Spleen (tissue), 11 donors: Measurements from ENCODE around the gene MID1. TPM values are rescaled to one million over a fixed set of nuclear protein-coding genes. Genes with fewer than 3 reads are reported as not detected.

Experiments
- DNase-seq: peaks from one replicate; pipeline ENCODE4 v3.0.0-alpha.2; 2020
- H3K27ac ChIP-seq, 8 donors: fragments of 200-600 bp; sonication (generic) in 7 of 8; 1 replicate in 4 of 8; 2 replicates in 4 of 8; pipeline versions ENCODE4 v1.5.0 to v1.8.0; 2016 to 2021; ENCODE audit warnings: inconsistent platforms in 4 of 8, mild to moderate bottlenecking in 4 of 8, moderate library complexity in 1 of 8
- H3K27me3 ChIP-seq, 7 donors: fragments of 200-600 bp; sonication (generic) in 6 of 7; replicated peaks in 1 of 7; 1 replicate in 4 of 7; 2 replicates in 3 of 7; pipeline versions ENCODE4 v1.5.0 to v1.8.0; 2016 to 2021; ENCODE audit warnings: inconsistent platforms in 3 of 7, mild to moderate bottlenecking in 1 of 7
- H3K36me3 ChIP-seq, 6 donors: fragments of 200-600 bp; sonication (generic) in 5 of 6; 1 replicate in 4 of 6; 2 replicates in 2 of 6; pipeline versions ENCODE4 v1.5.0 to v1.8.0; 2016 to 2021; ENCODE audit warnings: inconsistent platforms in 2 of 6
- H3K4me1 ChIP-seq, 6 donors: fragments of 200-600 bp; sonication (generic) in 5 of 6; 1 replicate in 3 of 6; 2 replicates in 3 of 6; pipeline versions ENCODE4 v1.5.0 to v1.8.0; 2016 to 2021; ENCODE audit warnings: inconsistent platforms in 3 of 6
- H3K4me3 ChIP-seq, 8 donors: fragments of 200-600 bp; sonication (generic) in 7 of 8; 1 replicate in 4 of 8; 2 replicates in 4 of 8; pipeline versions ENCODE4 v1.5.0 to v1.8.0; 2016 to 2021; ENCODE audit warnings: inconsistent platforms in 4 of 8, mild to moderate bottlenecking in 4 of 8, moderate library complexity in 2 of 8
- H3K9me3 ChIP-seq, 8 donors: fragments of 200-600 bp; sonication (generic) in 7 of 8; 1 replicate in 4 of 8; 2 replicates in 4 of 8; pipeline versions ENCODE4 v1.5.0 to v1.8.0; 2016 to 2021; ENCODE audit warnings: inconsistent platforms in 4 of 8
- POLR2A ChIP-seq, 3 donors: fragments of 450-650 bp; IDR thresholded peaks; one replicate each; pipeline ENCODE4 v1.5.1; 2017; ENCODE audit warnings: antibody characterized with exemption in 3 of 3, mild to moderate bottlenecking in 1 of 3
- POLR2AphosphoS5 ChIP-seq, 3 donors: sonication (generic); formaldehyde crosslinking; IDR thresholded peaks; one replicate each; pipeline ENCODE4 v1.5.1; 2017; ENCODE audit warnings: antibody characterized with exemption in 3 of 3
- WGBS, 5 donors: extraction: QIAGEN DNeasy Blood & Tissue Kit in 3 of 5; methylation state at CpG; one replicate each; pipeline versions ENCODE4 v1.1.5 to v1.1.7; 2013 to 2018; 5-methylcytosine and 5-hydroxymethylcytosine counted together
- intact Hi-C: fragments of 100-400 bp; cut with DNase I; formaldehyde crosslinking; loops from one replicate; pipeline ENCODE4 v1.15.0; 2023; ENCODE audit warnings: low total_unique reads
- polyA plus RNA-seq, 3 donors: library from polyadenylated mRNA; stranded (reverse); fragments of 200-250 nt; gene quantifications; one replicate each; pipeline ENCODE4 v1.2.1, GENCODE V29; 2013
- total RNA-seq, 7 donors: library from RNA; depleted of rRNA in 3 of 7; stranded (reverse); fragments of >200 nt in 3 of 7; fragmentation: NEBNext Ultra II Directional in 4 of 7; extraction: Animal tissue kit (Norgen Biotek cat#: 25700) in 4 of 7; gene quantifications; one replicate each; pipeline versions ENCODE4 v1.1.0 to v1.2.1, GENCODE V29; 2016 to 2021
- TF ChIP-seq, protein P1 (sequence below), 11 experiments: fragments of 200-600 bp in 7 of 11; fragments of 450-650 bp in 4 of 11; sonication (generic) in 4 of 11; IDR thresholded peaks in 8 of 11; conservative IDR thresholded peaks in 3 of 11; 1 replicate in 7 of 11; 2 replicates in 4 of 11; pipeline versions ENCODE4 v1.4.0 to v1.8.0; 2016 to 2021; ENCODE audit warnings: antibody characterized with exemption in 11 of 11, inconsistent platforms in 4 of 11, mild to moderate bottlenecking in 1 of 11
- donor health status: healthy with polysubstance abuse.
- donor health status: DM: no; HTN: no; CAD: no; lungs with moderate emphysema.
- donor health status: DM: no; HTN: no; CAD: no.
- donor health status: Bipolar disorder and iron deficiency.
- donor health status: healthy.
- donor health status: DM: no; HTN: no; CAD: no.
- donor health status: DM: yes; HTN: yes; CAD: no.

MID1 gene
- total and polyA plus RNA-seq, 10 donors = 0.24 to 4.4 (median 2.7) TPM

DNA sequence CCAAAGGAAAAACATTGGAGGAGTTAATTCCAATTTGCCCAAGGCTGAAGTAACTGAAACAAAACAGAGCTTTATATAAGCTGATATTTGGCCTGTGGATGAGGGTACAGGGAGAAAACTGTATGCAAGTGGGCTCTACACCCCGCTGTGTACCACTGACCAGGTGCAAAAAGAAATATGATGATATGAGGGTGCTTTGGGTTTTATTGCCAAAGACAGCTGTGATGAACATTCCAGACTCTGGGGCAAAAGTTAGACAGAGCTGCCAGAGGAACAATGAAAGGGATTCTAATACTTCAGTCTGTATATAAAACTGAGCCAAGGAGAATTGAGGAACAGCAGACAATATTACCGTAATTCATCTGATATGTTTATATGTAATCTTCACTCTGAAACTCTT is 117.4 kb downstream of the MID1 start:
- H3K36me3 ChIP-seq = no peaks in the 10 kb centered on the region
- intact Hi-C loops = no loop called here
- 79 to 98% (median 95%) methylated on average over 2 of the region's 2 CpGs for WGBS, 5 donors
- no peak overlapping the region for H3K27ac ChIP-seq
- H3K27me3 ChIP-seq = peaks cover 0 to 11% (median 0%) of the 10 kb centered on the region in 7 donors
- H3K4me1 ChIP-seq = no peaks in the 10 kb centered on the region
- no peak for DNase-seq
- no peaks in the 10 kb centered on the region for H3K9me3 ChIP-seq
- TF ChIP-seq POLR2AphosphoS5 (IDR thresholded peaks at IDR 0.05) = no peak
- TF ChIP-seq, protein P1, sequence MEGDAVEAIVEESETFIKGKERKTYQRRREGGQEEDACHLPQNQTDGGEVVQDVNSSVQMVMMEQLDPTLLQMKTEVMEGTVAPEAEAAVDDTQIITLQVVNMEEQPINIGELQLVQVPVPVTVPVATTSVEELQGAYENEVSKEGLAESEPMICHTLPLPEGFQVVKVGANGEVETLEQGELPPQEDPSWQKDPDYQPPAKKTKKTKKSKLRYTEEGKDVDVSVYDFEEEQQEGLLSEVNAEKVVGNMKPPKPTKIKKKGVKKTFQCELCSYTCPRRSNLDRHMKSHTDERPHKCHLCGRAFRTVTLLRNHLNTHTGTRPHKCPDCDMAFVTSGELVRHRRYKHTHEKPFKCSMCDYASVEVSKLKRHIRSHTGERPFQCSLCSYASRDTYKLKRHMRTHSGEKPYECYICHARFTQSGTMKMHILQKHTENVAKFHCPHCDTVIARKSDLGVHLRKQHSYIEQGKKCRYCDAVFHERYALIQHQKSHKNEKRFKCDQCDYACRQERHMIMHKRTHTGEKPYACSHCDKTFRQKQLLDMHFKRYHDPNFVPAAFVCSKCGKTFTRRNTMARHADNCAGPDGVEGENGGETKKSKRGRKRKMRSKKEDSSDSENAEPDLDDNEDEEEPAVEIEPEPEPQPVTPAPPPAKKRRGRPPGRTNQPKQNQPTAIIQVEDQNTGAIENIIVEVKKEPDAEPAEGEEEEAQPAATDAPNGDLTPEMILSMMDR (IDR thresholded peaks at IDR 0.05 in 8 of 11, conservative IDR thresholded peaks at IDR 0.05 in 3 of 11) = no peak
- no peak for TF ChIP-seq POLR2A (IDR thresholded peaks at IDR 0.05)
- H3K4me3 ChIP-seq = no peak overlapping the region

DNA sequence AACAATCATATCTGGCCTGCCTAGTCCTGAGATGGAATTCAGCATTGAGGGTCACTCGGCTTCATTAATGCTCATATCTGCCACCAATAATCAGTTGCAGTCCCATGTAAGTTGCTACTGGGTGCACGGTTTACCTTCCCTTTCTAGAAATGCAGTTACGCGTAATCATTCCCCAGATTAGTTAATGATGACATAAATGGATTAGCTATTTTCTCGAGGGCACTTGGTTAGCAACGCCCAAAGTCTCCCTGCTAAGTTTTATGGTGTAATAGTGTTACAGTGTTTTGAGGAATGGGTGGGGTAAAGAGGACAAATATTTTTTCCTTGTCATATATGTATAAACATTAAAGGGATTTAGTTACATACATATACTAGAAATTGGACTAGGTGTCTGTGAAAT is 118.8 kb downstream of the MID1 start:
- intact Hi-C loops = no loop called here

GRCh38 chrX:10496345-10496965 is 123.9 kb downstream of the MID1 start:
- Histone ChIP-seq H3K9me3 (no peaks in the 10 kb centered on the region), H3K4me3 (no peak overlapping the region), H3K27me3 (peaks cover 0 to 5% (median 0%) of the 10 kb centered on the region in 7 donors), H3K4me1 (no peaks in the 10 kb centered on the region), H3K27ac (no peak overlapping the region), H3K36me3 (no peaks in the 10 kb centered on the region)
- intact Hi-C loops = no loop called here
- TF ChIP-seq, protein P1 (IDR thresholded peaks at IDR 0.05 in 8 of 11, conservative IDR thresholded peaks at IDR 0.05 in 3 of 11) = no peak
- TF ChIP-seq POLR2A (IDR thresholded peaks at IDR 0.05) (no peak), POLR2AphosphoS5 (IDR thresholded peaks at IDR 0.05) (no peak)
- DNase-seq = no peak

More for the DNA sequence above, 118.8 kb downstream of the MID1 start:
- no peak overlapping the region for H3K4me3 ChIP-seq
- no peak for TF ChIP-seq POLR2A (IDR thresholded peaks at IDR 0.05)
- TF ChIP-seq, protein P1 (IDR thresholded peaks at IDR 0.05 in 8 of 11, conservative IDR thresholded peaks at IDR 0.05 in 3 of 11) = no peak
- no peak for TF ChIP-seq POLR2AphosphoS5 (IDR thresholded peaks at IDR 0.05)
- H3K27me3 ChIP-seq = peaks cover 0 to 11% (median 0%) of the 10 kb centered on the region in 7 donors
- no peak overlapping the region for H3K27ac ChIP-seq
- H3K4me1 ChIP-seq = no peaks in the 10 kb centered on the region
- DNase-seq = no peak
- no peaks in the 10 kb centered on the region for H3K36me3 ChIP-seq
- H3K9me3 ChIP-seq = no peaks in the 10 kb centered on the region
- 85 to 96% (median 90%) methylated on average over 5 to 6 of the region's 6 CpGs for WGBS, 5 donors

DNA sequence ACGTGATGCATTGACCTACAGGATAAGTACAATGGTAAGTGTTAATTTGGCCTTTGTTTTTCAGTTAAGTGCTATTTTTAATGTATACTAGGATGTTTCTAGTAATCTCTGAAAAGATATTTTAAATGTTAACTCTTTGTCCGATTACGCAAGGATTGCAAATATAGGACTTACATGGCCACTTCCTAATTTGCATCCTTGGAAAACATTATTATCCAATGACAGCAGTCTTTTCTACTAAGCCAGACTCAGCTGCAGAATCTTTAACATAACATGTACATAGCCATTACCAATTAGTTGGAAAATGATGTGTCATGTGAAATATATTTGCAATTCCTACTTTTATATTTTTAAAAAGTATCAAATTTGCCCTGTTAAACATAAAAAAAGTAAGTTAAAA is 124.7 kb downstream of the MID1 start:
- no peak for DNase-seq
- Histone ChIP-seq H3K4me1 (no peaks in the 10 kb centered on the region), H3K27ac (no peak overlapping the region), H3K27me3 (peaks cover 0 to 7% (median 0%) of the 10 kb centered on the region in 7 donors), H3K4me3 (no peak overlapping the region), H3K9me3 (no peaks in the 10 kb centered on the region), H3K36me3 (no peaks in the 10 kb centered on the region)
- intact Hi-C loops = no loop called here
- no peak for TF ChIP-seq POLR2AphosphoS5 (IDR thresholded peaks at IDR 0.05)
- no peak for TF ChIP-seq POLR2A (IDR thresholded peaks at IDR 0.05)
- TF ChIP-seq, protein P1 (IDR thresholded peaks at IDR 0.05 in 8 of 11, conservative IDR thresholded peaks at IDR 0.05 in 3 of 11) = no peak
- 88 to 98% (median 89%) methylated on average over 3 of the region's 3 CpGs for WGBS, 5 donors
